ENCODE results near the gene GRIA3.

Gene GRIA3

GRCh38 chrX:123190096-123190495 is 6.0 kb downstream of the GRIA3 start:
- Histone ChIP-seq H3K4me1 (ENCODE audit: insufficient read depth, low read length) (no peaks in the 10 kb centered on the region), H3K9me3 (ENCODE audit: insufficient read depth, low read length, severe bottlenecking) (no peaks in the 10 kb centered on the region), H3K36me3 (ENCODE audit: insufficient read depth, low read length) (no peaks in the 10 kb centered on the region), H4K20me1 (ENCODE audit: insufficient read depth, low read length) (no peaks in the 10 kb centered on the region), H3K4me2 (ENCODE audit: insufficient read depth, low read length) (no peak overlapping the region), H2AFZ (ENCODE audit: low read depth, low read length) (no peak overlapping the region), H3K9ac (ENCODE audit: low read depth, low read length) (no peak overlapping the region), H3K27ac (ENCODE audit: low read length) (no peak overlapping the region), H3K4me3 (ENCODE audit: low read depth in 1 of 2, low read length in 2 of 2) (no peak overlapping the region), H3K79me2 (ENCODE audit: insufficient read depth, low read length) (no peaks in the 10 kb centered on the region), H3K27me3 (ENCODE audit: insufficient read depth, low read length, poor library complexity) (no peaks in the 10 kb centered on the region)
- ATAC-seq (ENCODE audit: insufficient read depth, low read depth) (no peak), DNase-seq (no peak)
- no peak for TF ChIP-seq CTCF (IDR thresholded peaks at IDR 0.05; ENCODE audit: borderline replicate concordance, extremely low read depth, low read length, poor library complexity, severe bottlenecking)
- no peak for TF ChIP-seq EZH2 (IDR thresholded peaks at IDR 0.05; ENCODE audit: borderline replicate concordance, low read depth, low read length, severe bottlenecking)

GRCh38 chrX:123193101-123193500 is 9.0 kb downstream of the GRIA3 start:
- Histone ChIP-seq H3K27ac (ENCODE audit: low read length) (no peak overlapping the region), H3K4me1 (ENCODE audit: insufficient read depth, low read length) (no peaks in the 10 kb centered on the region), H2AFZ (ENCODE audit: low read depth, low read length) (no peak overlapping the region), H3K4me2 (ENCODE audit: insufficient read depth, low read length) (no peak overlapping the region), H3K4me3 (ENCODE audit: low read depth in 1 of 2, low read length in 2 of 2) (no peak overlapping the region), H4K20me1 (ENCODE audit: insufficient read depth, low read length) (no peaks in the 10 kb centered on the region), H3K27me3 (ENCODE audit: insufficient read depth, low read length, poor library complexity) (no peaks in the 10 kb centered on the region), H3K36me3 (ENCODE audit: insufficient read depth, low read length) (no peaks in the 10 kb centered on the region), H3K79me2 (ENCODE audit: insufficient read depth, low read length) (no peaks in the 10 kb centered on the region), H3K9me3 (ENCODE audit: insufficient read depth, low read length, severe bottlenecking) (no peaks in the 10 kb centered on the region), H3K9ac (ENCODE audit: low read depth, low read length) (no peak overlapping the region)
- TF ChIP-seq EZH2 (IDR thresholded peaks at IDR 0.05; ENCODE audit: borderline replicate concordance, low read depth, low read length, severe bottlenecking) (no peak), CTCF (IDR thresholded peaks at IDR 0.05; ENCODE audit: borderline replicate concordance, extremely low read depth, low read length, poor library complexity, severe bottlenecking) (no peak)
- ATAC-seq (ENCODE audit: insufficient read depth, low read depth) (no peak), DNase-seq (no peak)

- Histone ChIP-seq H3K9ac (ENCODE audit: low read depth, low read length) (no peak overlapping the region), H4K20me1 (ENCODE audit: insufficient read depth, low read length) (no peaks in the 10 kb centered on the region), H2AFZ (ENCODE audit: low read depth, low read length) (no peak overlapping the region), H3K27ac (ENCODE audit: low read length) (no peak overlapping the region), H3K27me3 (ENCODE audit: insufficient read depth, low read length, poor library complexity) (no peaks in the 10 kb centered on the region), H3K4me3 (ENCODE audit: low read depth in 1 of 2, low read length in 2 of 2) (no peak overlapping the region), H3K36me3 (ENCODE audit: insufficient read depth, low read length) (no peaks in the 10 kb centered on the region), H3K4me2 (ENCODE audit: insufficient read depth, low read length) (no peak overlapping the region), H3K9me3 (ENCODE audit: insufficient read depth, low read length, severe bottlenecking) (no peaks in the 10 kb centered on the region), H3K79me2 (ENCODE audit: insufficient read depth, low read length) (no peaks in the 10 kb centered on the region), H3K4me1 (ENCODE audit: insufficient read depth, low read length) (no peaks in the 10 kb centered on the region)
- no peak for ATAC-seq (ENCODE audit: insufficient read depth, low read depth)
- DNase-seq, result no peak
- no peak for TF ChIP-seq EZH2 (IDR thresholded peaks at IDR 0.05; ENCODE audit: borderline replicate concordance, low read depth, low read length, severe bottlenecking)
- no peak for TF ChIP-seq CTCF (IDR thresholded peaks at IDR 0.05; ENCODE audit: borderline replicate concordance, extremely low read depth, low read length, poor library complexity, severe bottlenecking)
Observed at GRCh38 chrX:123199338-123199737, 15.3 kb downstream of the GRIA3 start.

GRCh38 chrX:123201720-123202119 is 17.6 kb downstream of the GRIA3 start:
- ATAC-seq (ENCODE audit: insufficient read depth, low read depth) (no peak), DNase-seq (no peak)
- no peak overlapping the region for H3K4me3 ChIP-seq (ENCODE audit: low read depth in 1 of 2, low read length in 2 of 2)
- H3K9ac ChIP-seq (ENCODE audit: low read depth, low read length), result no peak overlapping the region
- no peak overlapping the region for H3K4me2 ChIP-seq (ENCODE audit: insufficient read depth, low read length)
- H3K27ac ChIP-seq (ENCODE audit: low read length), result no peak overlapping the region
- no peaks in the 10 kb centered on the region for H3K27me3 ChIP-seq (ENCODE audit: insufficient read depth, low read length, poor library complexity)
- no peak overlapping the region for H2AFZ ChIP-seq (ENCODE audit: low read depth, low read length)
- TF ChIP-seq EZH2 (IDR thresholded peaks at IDR 0.05; ENCODE audit: borderline replicate concordance, low read depth, low read length, severe bottlenecking) (no peak), CTCF (IDR thresholded peaks at IDR 0.05; ENCODE audit: borderline replicate concordance, extremely low read depth, low read length, poor library complexity, severe bottlenecking) (no peak)
- H3K9me3 ChIP-seq (ENCODE audit: insufficient read depth, low read length, severe bottlenecking), result no peaks in the 10 kb centered on the region
- no peaks in the 10 kb centered on the region for H3K79me2 ChIP-seq (ENCODE audit: insufficient read depth, low read length)
- H4K20me1 ChIP-seq (ENCODE audit: insufficient read depth, low read length), result no peaks in the 10 kb centered on the region
- no peaks in the 10 kb centered on the region for H3K36me3 ChIP-seq (ENCODE audit: insufficient read depth, low read length)
- no peaks in the 10 kb centered on the region for H3K4me1 ChIP-seq (ENCODE audit: insufficient read depth, low read length)

Data from DND-41 (cell line).